GM19438 (cell line): ENCODE data around the gene ADAM11.
"Not testable (repeated sequence)": the region's sequence is repeated elsewhere in the genome, so short reads cannot be mapped to it uniquely, and the experiment has no call there.

Experiments
- ATAC-seq: cut with Tn5 transposase; IDR thresholded peaks from one replicate; pipeline ENCODE4 v1.9.1; 2021; ENCODE audit warnings: low read depth; ENCODE audit not compliant: unreplicated experiment

ADAM11 gene

DNA sequence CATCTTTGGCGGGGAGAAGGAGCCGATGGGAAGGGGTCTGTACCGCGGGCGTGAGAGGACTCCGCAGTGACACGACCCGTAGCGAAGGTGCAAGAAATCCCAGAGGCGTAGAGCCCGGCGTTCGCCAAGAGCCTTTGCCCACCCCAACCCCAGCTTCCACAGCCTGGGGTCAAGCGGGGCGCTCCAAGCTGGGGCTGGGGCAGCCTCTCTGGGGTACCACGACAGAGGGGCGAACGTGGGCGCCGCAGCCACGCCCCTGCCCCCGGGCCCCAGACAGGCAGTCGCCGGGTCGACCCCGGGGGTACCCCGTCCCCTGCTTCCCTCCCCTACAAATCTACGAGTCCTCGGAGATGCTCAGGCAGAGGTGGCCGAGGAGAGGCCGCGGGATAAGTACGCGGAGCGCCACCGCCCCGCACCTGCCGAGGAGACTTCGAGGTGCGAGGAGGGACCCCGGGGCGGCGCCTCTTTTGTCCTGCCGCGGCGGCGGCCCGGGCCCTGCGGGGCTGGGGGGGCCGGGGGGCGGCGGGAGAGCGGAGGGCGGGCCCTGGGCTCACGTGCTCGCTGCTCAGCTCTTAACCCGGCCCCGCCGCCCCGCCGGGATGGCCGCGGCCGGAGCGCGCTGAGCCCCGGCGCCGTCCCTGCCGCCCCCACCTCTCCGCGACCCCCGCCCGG lies at the start of gene ADAM11:
ADAM11 (plus strand) TSS at position 575 of the 672 bp plus-strand sequence. CDS start 212 bp downstream, outside the sequence.
- no peak for ATAC-seq

DNA sequence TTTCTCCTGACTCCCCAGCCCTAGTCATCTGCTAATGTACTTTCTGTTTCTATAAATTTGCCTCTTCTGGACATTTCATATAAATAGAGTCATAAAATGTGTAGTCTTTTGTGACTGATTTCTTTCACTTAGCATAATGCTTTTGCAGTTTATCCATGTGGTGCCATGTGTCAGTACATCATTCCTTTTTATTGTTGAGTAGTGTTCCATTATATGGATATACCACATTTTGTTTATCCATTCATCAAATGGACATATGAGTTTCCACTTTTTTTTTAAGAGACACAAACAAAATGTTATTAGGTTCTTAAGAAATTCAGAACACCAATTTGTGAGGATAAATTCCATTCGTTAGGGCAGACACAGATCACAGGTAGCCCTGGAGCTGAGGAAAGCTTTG lies 39.3 kb upstream of the ADAM11 start:
- no peak for ATAC-seq

GRCh38 chr17:44722254-44722653 lies 36.5 kb upstream of the ADAM11 start:
- ATAC-seq: no peak

GRCh38 chr17:44726121-44726520 lies 32.7 kb upstream of the ADAM11 start:
- ATAC-seq: not testable (repeated sequence)

- ATAC-seq: no peak
These were observed 25.0 kb upstream of the ADAM11 start for GRCh38 chr17:44733753-44734152.

DNA sequence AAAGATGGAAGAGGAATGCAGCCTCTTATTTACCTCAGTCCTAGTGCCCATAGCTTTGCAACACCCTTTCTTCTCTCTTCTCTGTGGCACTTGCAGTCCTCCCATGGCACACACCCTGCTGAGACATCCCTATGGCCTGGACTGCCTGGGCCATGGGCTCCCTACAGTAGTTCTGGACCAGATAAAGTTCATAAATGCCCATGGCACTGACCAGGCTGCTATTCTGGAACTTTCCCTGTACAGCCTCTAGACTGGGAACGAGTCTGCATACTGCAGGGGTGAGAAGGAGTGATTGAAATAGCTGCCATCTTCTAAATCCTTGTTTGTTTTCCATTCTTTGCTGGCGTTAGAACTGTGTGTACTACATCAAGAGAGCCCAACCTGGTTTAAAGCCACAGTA lies 24.5 kb upstream of the ADAM11 start:
- ATAC-seq: no peak

DNA sequence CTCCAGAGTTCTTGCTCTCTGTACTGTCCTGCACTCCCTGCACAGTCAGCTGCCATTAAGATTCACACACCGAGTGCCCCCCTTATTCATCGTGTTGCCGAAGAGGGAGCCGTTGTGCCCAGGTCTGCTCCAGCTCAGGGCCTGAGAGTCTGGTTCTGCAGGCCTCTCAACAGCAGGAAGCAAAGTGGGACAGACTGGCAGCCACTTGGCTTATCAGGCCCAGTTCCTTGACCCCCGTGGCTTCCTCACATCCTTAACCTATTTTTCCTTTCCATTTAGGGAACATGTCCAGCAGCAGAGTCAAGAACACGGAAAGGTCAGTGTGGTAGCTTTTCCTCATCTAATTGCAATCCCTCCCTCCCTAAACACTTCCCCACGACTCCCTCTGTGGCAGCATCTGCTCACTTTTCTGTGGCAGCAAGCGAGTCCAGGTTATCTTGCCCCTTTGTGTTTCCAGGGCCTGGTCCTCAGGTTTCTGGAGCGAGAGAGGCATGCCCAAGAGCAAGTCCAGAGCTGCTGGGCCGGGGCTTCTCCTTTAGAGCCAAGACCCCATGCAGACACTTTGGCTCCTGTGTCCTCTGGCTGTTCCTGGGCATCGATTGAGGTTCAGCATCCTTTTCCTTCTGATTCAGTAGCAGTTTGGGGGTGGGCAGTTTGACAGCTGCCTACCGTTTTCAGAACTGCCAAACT lies 22.1 kb upstream of the ADAM11 start:
- no peak for ATAC-seq

- ATAC-seq: no peak
These were observed 20.4 kb upstream of the ADAM11 start for GRCh38 chr17:44738214-44738906.

DNA sequence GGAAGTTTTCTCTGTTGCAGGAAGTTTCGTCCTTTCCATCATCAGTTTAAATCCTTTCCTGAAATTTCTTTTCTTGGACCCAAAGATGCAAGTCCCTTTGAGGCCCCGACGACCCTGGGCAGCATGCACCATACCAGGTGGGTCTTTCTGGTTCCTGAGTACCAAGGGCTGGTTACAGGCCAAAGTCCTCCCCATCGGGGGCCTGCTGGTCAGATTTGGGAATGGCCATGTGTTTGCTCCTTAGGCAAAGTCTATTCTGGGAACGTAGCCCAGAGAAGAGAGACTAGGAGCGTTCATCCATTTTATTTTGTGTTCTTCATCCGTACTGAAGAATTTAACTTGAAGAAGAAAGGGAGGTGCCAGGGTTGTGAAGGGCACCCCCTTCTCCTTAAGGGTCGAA lies 17.5 kb upstream of the ADAM11 start:
- ATAC-seq: no peak

- no peak for ATAC-seq
These were observed 13.5 kb upstream of the ADAM11 start for GRCh38 chr17:44745301-44745700.

- ATAC-seq: not testable (repeated sequence)
These were observed 13.1 kb upstream of the ADAM11 start for GRCh38 chr17:44745738-44746137.

- ATAC-seq: no peak
These were observed 11.2 kb upstream of the ADAM11 start for GRCh38 chr17:44747566-44747965.

DNA sequence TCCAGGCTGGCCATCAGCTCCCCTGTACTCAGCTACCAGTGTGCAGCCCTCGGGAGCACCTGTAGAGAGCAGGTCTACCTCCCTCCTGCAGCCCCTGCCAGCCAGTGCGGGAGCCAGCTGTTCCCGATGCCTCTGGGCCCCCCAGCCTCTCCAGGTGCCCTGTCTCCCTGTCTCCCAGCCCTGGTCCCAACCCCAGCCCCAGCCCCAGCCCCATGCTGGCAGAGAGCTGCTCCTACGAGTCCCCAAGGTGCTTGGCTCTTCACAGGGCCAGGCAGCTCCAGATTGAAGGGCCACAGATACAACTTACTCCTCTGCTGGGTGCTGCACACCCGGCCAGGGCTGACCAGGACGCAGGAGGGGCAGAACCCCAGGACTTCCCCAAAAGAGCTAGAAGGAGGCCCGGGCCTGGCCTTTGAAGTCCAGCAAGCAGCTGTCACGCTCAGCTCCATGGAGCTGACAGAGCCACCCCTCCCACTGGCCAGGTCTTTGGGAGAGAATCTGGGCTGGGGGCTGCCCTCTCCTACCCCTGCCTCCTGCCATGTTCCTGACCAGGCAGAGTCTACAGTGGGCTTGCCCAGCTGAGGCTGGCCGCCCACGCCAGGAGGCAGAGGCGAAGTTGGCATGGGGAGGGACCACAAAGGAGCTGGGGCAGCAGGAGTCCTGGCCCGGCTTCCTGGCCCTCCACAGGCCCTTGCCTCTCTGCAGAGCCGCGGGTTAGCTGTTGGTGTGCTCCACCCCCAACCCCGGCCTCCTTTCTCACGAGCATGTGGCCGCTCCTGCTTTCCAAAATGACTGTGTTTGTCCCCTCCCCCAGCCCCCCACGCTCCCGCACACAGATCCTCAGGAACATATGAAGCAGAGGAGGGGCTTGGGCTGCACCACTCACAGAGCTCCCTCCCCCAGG lies 9.5 kb upstream of the ADAM11 start:
- no peak for ATAC-seq

DNA sequence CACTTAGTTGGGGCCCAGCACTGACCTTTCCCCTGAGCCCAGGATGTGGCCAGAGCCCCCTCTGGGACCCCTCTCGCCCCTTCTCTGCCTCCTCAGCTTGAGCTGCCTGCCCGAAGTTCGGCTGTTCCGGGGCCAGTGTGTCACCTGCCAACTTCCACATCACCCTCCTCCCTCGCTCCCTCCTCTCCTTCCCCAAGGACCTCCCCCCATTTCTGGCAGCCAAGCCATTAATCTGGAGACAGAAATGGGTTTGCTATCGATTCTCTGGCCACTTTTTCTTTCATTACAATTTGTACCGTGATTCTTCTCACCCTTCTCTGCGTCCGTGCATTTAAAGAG lies 8.8 kb upstream of the ADAM11 start:
- no peak for ATAC-seq

- no peak for ATAC-seq
These were observed 7.5 kb upstream of the ADAM11 start for GRCh38 chr17:44751331-44751730.

DNA sequence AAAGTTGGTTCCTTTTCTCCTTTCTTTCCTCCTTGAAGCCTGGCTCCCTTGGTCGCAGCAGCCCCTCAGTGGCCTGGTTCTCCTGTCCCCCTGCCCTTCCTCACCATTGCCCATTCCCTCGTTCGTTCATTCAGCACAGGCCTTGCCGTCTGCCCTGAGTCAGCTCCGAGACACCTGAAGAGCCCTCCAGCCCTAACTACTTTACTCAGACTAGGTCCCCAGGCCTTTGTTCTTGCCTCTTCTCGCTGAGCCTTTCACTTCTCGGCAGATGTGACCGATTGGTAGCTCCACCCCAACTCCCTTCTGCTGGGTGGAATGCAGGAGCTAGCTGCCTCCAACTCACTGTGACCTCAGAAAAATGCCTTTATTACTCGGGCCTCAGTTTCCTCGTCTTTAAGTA lies 7.0 kb upstream of the ADAM11 start:
- no peak for ATAC-seq

DNA sequence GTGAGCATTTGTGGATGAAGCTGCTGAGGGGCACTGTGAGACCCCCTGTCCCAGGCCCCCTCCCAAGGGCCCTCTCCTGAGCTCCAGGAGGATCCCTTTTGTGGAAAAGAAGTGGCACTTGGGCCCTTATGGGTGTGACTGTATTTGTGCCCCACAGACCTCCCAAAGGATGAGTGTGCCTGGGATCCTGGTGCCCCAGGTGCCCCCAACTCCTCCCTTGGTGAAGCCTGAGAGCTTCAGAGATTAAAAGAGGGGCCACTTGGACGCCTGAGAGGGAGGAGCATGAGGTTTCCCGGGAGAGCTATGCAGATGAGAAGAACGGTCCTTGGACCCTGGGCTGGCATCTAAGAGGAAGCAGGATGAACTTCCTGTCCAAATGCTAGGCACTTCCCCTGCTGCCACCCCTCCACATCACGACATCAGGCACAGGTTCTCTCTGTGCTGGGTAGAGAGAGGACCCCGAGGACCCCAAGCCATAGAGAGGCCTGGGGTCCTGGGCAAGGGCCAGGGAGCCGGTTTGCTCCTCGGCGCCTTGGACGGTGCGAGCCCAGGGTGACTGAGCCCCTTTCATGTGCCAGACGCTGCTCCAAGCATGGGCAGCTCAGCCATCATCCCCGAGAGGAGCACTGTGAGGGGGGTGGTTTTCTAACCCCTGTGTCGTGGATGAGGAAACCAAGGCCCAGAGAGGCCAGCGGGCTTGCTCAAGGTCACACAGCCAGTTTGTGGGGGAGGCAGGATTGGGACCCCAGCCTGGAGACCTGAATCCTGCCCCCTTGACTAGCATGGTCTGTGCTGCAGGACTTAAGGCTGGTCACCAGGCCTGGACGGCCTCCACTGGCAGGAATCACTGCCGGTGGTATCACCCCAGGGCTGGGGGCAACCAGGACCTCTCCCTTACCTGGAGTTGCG lies 5.6 kb upstream of the ADAM11 start:
- no peak for ATAC-seq

DNA sequence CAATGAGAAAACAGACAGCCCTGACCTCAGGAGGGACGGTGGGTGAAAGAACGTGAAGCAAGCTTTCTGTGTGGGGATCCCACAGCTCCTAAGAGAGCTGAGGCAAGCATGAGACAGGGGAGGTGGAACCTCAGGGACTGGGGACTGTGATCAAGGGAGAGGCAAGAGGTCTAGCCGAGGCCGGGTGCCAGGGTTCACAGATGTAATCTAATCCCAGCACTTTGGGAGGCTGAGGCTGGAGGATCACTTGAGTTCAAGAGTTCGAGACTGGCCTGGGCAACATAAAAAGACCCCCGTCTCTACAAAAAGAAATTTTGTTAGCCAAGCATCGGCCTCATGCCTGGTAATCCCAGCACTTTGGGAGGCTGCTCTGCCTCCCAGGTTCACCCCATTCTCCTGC lies 4.5 kb upstream of the ADAM11 start:
- ATAC-seq: no peak

DNA sequence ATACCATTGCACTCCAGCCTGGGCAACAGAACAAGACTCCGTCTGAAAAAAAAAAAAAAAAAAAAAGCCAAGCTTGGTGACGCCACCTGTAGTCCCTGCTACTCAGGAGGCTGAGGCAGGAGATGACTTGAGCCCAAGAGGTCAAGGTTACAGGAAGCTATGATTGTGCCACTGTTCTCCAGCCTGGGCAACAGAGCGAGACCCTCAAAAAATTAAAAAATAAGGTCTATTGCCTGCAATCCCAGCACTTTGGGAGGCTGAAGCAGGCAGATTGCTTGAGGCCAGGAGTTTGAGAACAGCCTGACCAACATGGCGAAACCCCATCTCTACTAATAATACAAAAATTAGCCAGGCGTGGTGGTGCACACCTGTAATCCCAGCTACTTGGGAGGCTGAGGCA lies 3.6 kb upstream of the ADAM11 start:
- not testable (repeated sequence) for ATAC-seq
